ENCODE data around the gene NXPH1. TPM values are rescaled to one million over a fixed set of nuclear protein-coding genes. Genes with fewer than 3 reads are reported as not detected.

Gene NXPH1
- total RNA-seq, 1 donor from 2014 or later: not detected

DNA sequence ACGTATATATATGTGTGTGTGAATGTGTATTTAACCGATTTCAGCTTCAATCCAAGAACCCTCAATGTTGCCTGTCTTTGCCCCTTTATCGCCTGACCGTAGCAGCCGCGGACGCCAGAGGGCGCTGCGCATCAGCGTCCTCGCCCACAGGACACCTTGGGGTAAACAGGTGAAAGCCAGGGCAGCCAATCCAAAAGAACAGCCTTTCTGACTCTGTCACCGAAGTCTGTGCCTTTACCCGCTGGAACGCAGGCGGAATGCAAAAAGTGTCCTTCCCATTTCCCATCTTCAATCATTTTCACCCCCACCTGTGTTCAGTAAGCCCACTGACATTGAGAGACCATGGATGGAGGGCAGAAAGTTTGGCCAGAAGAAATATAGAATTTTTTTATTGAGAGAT lies 3.6 kb downstream of the NXPH1 start:
- no peak for DNase-seq (ENCODE audit: low read depth)

- no peak for DNase-seq (ENCODE audit: low read depth)
These were observed 4.2 kb downstream of the NXPH1 start for GRCh38 chr7:8437606-8438005.

- DNase-seq (ENCODE audit: low read depth): no peak
These were observed 7.3 kb downstream of the NXPH1 start for GRCh38 chr7:8440670-8441069.

- no peak for DNase-seq (ENCODE audit: low read depth)
These were observed 7.9 kb downstream of the NXPH1 start for GRCh38 chr7:8441106-8441965.

GRCh38 chr7:8442051-8442813 lies 8.8 kb downstream of the NXPH1 start:
- no peak for DNase-seq (ENCODE audit: low read depth)

DNA sequence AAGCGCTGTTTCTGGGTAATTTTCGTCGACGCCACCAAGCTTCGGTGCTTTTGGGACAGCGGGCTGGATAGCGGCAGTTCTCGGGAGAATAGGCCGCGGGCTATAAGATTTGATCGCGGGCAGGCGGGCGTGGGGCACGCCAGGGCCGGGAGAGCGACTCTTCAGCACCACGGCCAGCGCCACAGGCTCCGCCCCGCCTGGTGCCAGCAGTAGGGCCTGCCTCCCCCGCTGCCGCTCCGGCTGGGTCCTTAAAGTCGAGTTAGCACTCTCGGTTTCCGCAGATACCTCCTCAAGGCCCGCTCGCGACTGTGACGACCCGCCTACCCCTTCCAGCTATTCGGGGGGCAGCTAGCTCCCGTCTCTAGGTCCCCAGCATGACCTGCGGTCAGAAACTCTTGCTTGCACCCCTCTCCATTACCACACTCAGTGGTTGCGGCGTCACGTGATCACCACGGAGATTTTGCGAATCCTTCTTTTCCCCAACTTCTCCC lies 9.4 kb downstream of the NXPH1 start:
- no peak for DNase-seq (ENCODE audit: low read depth)

GRCh38 chr7:8443576-8444467 lies 10.4 kb downstream of the NXPH1 start:
- DNase-seq (ENCODE audit: low read depth): no peak

GRCh38 chr7:8444468-8444769 lies 11.0 kb downstream of the NXPH1 start:
- DNase-seq (ENCODE audit: low read depth): no peak

- DNase-seq (ENCODE audit: low read depth): no peak
These were observed 20.1 kb downstream of the NXPH1 start for GRCh38 chr7:8453535-8453934.

- no peak for DNase-seq (ENCODE audit: low read depth)
These were observed 22.0 kb downstream of the NXPH1 start for GRCh38 chr7:8455426-8455825.

DNA sequence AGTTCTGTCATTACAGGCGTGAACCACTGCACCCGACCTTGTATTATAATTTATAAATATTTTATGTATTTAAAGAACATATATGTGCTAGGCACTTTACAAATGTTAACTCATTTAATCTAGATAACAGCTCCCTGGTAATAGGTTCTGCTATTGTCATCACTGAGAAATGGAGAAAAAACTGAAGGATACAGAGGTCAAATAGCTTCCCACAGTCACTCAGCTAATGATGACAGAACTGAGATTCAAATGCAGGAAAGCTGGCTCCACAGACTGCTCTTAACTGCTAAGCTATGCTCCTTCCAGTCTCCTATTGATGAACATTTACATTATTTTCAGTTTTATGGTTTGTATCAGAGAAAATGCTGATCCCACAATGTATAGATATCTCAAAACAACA lies 28.9 kb downstream of the NXPH1 start:
- no peak for DNase-seq (ENCODE audit: low read depth)

GRCh38 chr7:8465338-8465737 lies 31.9 kb downstream of the NXPH1 start:
- no peak for DNase-seq (ENCODE audit: low read depth)

- peak; percentile 62 for DNase-seq (ENCODE audit: low read depth)
These were observed 47.1 kb downstream of the NXPH1 start for GRCh38 chr7:8480527-8480926.

DNA sequence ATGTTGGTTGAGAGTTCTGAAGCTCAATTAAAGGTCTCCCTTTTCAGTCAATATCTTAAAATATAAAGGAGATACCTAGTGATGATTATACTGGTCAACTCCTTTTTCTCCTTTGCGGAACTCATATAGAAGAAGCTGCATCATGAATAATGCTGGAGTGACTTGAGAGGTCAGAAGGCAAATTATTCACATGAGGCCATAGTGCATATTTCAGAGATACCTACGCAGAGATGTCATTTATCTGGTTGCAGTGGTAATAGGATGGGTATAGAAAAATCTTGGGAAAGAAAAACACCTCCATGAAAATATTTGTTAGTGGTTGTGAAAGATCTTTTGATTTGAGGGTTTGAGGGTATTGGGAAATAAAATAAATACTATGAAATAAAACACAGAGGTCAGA lies 47.7 kb downstream of the NXPH1 start:
- no peak for DNase-seq (ENCODE audit: low read depth)

- no peak for DNase-seq (ENCODE audit: low read depth)
These were observed 48.5 kb downstream of the NXPH1 start for GRCh38 chr7:8481752-8482446.

GRCh38 chr7:8490391-8491045 lies 57.1 kb downstream of the NXPH1 start:
- peak; percentile 32 for DNase-seq (ENCODE audit: low read depth)

- no peak for DNase-seq (ENCODE audit: low read depth)
These were observed 57.7 kb downstream of the NXPH1 start for GRCh38 chr7:8491106-8491505.

DNA sequence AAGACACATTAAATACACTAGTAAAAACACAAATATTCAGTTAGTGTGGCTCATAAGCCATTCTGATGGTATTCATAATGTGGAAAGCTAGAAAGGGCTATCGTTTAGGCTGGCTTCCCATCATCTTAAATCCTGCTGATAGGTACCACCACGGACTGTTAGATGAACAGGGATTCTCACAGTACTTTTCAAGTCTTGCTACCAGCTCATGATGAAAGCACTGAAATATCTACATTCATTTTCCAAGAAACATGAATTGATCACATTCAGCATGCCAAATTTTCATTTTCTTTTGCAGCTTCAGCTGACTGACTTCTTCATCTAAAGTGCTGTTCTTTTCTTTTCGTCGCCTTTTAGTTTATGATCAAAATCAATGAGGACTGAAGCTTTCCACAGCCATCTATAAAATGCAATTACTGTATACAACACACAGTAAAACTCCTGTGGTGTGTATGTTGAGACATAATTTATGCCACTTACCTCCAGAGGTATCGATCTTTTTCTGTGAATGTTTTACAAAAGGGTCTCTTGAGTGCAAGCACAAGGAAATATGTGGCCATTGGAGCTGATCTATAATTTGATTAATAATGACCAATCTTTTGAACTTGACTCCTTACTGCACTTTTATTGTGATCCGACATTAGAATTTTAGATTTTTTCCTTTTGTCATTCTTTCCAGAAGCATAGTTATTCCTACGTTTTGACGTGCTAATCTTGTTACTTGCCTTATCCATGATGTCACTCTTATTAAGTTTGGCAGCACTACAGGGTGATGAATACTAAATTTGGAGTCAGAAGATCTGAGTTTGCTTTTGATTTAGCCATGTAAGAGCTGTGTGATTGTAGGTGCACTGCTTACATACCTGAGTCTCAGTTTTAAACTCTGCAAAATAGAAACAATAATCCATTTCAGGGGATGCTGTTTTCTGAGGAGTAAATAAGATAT lies 58.4 kb downstream of the NXPH1 start:
- no peak for DNase-seq (ENCODE audit: low read depth)

DNA sequence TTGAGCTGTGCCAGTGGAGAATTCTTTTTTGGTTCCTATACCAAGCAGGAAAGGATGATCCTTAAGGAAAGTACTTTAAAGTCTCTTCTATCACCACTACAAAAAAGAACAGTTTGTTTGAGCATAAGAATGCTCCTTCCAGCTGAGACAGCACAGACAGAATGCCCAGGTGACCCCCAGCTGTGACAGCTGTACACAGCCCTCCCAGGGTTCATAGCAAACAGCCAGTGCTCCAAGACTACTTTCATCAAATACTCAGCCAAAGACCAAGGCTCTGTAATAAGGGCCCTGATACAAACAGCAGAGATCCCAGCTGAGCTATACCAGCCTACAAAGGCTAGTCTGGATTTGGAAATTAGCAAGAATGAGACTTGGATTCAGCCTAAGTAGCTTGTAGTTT lies 65.7 kb downstream of the NXPH1 start:
- DNase-seq (ENCODE audit: low read depth): no peak

GRCh38 chr7:8500286-8500685 lies 66.9 kb downstream of the NXPH1 start:
- DNase-seq (ENCODE audit: low read depth): no peak
